SU-DHL-6 (cell line): ENCODE results near the gene SCRN2.

Source experiments
- H2AFZ ChIP-seq: fragments of 200-600 bp; sonication (generic); 2 replicates; pipeline ENCODE4 v1.6.1; 2014; ENCODE audit warnings: low read depth, mild to moderate bottlenecking, moderate library complexity, mixed read lengths, antibody characterized with exemption, low read length; ENCODE audit not compliant: severe bottlenecking
- H3F3A ChIP-seq: fragments of 200-600 bp; shearing (Covaris generic); 2 replicates; pipeline ENCODE4 v1.6.0; 2016; ENCODE audit warnings: antibody characterized with exemption, mild to moderate bottlenecking; ENCODE audit not compliant: insufficient read depth
- H3K27ac ChIP-seq: fragments of 200-600 bp; sonication (generic); 2 replicates; pipeline ENCODE4 v1.5.1; 2016; ENCODE audit warnings: low read depth, mild to moderate bottlenecking, low read length, moderate library complexity, mixed read lengths
- H3K27me3 ChIP-seq: fragments of 200-600 bp; sonication (generic), shearing (Covaris generic); 2 replicates; pipeline ENCODE4 v1.6.0; 2014; ENCODE audit warnings: mild to moderate bottlenecking, low read length
- H3K36me3 ChIP-seq: fragments of 200-600 bp; sonication (generic); 2 replicates; pipeline ENCODE4 v1.6.1; 2014; ENCODE audit warnings: mild to moderate bottlenecking, low read length, mixed read lengths
- H3K4me2 ChIP-seq: fragments of 300-600, 200-600 bp; shearing (Covaris generic), sonication (generic); 2 replicates; pipeline ENCODE4 v1.6.0; 2014; ENCODE audit warnings: low read length, low read depth, mild to moderate bottlenecking; ENCODE audit not compliant: poor library complexity, severe bottlenecking
- H3K4me3 ChIP-seq: fragments of 200-600 bp; sonication (generic); 2 replicates; pipeline ENCODE4 v1.5.1; 2014; ENCODE audit warnings: antibody characterized with exemption, low read length, mild to moderate bottlenecking, mixed read lengths; ENCODE audit not compliant: insufficient read depth, poor library complexity, severe bottlenecking
- H3K79me2 ChIP-seq: fragments of 200-600 bp; sonication (generic); 2 replicates; pipeline ENCODE4 v1.6.1; 2014; ENCODE audit warnings: mild to moderate bottlenecking, low read length, moderate library complexity; ENCODE audit not compliant: insufficient read depth
- H3K9ac ChIP-seq: fragments of 200-600 bp; sonication (generic); 2 replicates; pipeline ENCODE4 v1.7.0; 2014; ENCODE audit warnings: mild to moderate bottlenecking, low read length
- H3K9me2 ChIP-seq: fragments of 200-600 bp; sonication (generic); replicated peaks from 2 replicates; pipeline ENCODE4 v1.6.1; 2014; ENCODE audit warnings: low read length; ENCODE audit not compliant: insufficient read depth
- H3K9me3 ChIP-seq: fragments of 200-600 bp; sonication (generic); 2 replicates; pipeline ENCODE4 v1.6.1; 2014; ENCODE audit warnings: low read length, mixed read lengths; ENCODE audit not compliant: insufficient read depth
- H4K20me1 ChIP-seq: fragments of 200-600 bp; sonication (generic); 2 replicates; pipeline ENCODE4 v1.6.1; 2014; ENCODE audit warnings: low read depth, mild to moderate bottlenecking, antibody characterized with exemption, low read length, moderate library complexity, mixed read lengths
- CTCF ChIP-seq: fragments of 200-600 bp; sonication (generic); IDR thresholded peaks from one replicate; pipeline ENCODE4 v1.5.1; 2017; ENCODE audit warnings: antibody characterized with exemption, mild to moderate bottlenecking, low read length, moderate library complexity; ENCODE audit not compliant: insufficient read depth, poor library complexity, severe bottlenecking
- EZH2phosphoT487 ChIP-seq: fragments of 200-600 bp; sonication (generic), shearing (Covaris generic); conservative IDR thresholded peaks from 2 replicates; pipeline ENCODE4 v1.6.1; 2018; ENCODE audit warnings: mild to moderate bottlenecking, antibody characterized with exemption, low read length, moderate library complexity, mixed read lengths

The SCRN2 gene

DNA sequence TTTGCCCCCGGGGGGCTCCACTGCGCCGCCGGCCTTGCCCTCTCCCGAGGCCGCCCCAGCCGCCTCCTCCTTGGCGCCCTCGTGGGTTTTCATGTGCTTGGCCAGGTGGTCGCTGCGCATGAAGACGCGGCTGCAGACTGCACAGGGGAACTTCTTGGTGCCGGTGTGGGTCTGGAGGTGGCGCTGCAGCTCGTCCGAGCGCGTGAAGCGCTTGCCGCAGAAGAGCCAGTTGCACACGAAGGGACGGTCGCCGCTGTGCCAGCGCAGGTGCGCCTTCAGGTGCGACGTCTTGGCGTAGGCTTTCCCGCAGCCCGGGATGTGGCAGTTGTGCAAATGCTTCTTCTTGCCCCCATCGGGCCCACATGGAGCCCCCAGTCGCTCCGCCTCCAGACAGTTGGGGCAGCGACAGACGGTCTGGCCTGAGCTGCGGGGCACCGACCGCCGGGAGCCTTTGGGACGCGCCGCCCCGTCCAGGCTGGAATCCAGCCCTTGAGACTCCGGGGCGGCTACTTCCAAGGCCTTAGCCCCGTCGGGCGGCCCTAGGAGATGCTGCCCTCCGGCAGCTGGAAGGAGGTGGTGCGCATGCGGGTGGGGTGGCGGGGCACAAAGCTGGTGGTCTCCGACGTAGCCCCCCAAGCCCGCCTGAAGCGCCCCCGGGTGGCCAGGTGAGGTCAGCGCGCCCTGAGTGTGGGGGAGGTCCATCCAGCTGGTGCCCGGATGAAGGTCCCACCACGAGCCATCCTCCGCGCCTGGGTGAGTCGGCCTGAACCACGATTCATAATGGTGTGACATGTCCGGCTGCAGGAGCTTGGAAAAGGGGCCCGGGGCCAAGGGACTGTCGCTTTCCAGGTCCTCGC, 6.5 kb upstream of the SCRN2 start:
- H4K20me1 ChIP-seq, result no peaks in the 10 kb centered on the region
- no peaks in the 10 kb centered on the region for H3K9me2 ChIP-seq
- no peak for TF ChIP-seq EZH2phosphoT487
- no peak for TF ChIP-seq CTCF
- H3K9me3 ChIP-seq, result no peaks in the 10 kb centered on the region
- H3K79me2 ChIP-seq, result no peaks in the 10 kb centered on the region
- H2AFZ ChIP-seq, result no peak overlapping the region
- no peak overlapping the region for H3K27ac ChIP-seq
- no peaks in the 10 kb centered on the region for H3F3A ChIP-seq
- no peak overlapping the region for H3K9ac ChIP-seq
- H3K27me3 ChIP-seq, result no peaks in the 10 kb centered on the region
- H3K4me3 ChIP-seq, result no peak overlapping the region
- no peaks in the 10 kb centered on the region for H3K36me3 ChIP-seq
- H3K4me2 ChIP-seq, result no peak overlapping the region

DNA sequence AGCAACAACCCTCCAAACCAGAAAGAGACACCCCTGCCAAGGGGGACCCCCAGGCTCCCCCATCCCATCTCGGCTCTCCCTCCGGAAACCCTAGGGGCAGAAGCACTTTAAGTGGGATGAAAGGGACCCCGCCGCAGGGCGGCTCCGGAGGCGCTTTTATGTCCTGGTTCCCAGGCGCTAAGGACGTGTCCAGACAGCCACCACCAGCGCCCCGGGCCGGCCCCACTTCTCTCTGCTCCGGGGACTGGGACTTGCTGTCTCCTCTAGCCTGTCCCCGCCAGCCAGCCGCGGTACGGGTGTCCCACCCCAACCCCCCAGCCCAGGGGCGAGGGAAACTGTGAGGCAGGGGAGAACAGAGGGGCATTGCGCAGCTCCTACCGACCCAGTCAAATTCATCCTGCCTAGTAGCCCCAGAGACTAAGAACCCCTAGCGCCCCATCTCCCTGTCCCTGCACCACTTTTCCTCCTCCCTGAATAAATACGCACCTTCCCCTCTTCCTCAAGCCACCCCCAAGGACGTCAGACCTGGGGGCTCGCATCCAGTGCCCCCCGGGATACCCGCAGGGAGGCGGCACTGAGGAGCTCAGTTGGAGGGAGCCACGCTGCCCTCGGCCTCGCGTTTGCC, 5.8 kb upstream of the SCRN2 start:
- H4K20me1 ChIP-seq, result no peaks in the 10 kb centered on the region
- H3K9me2 ChIP-seq, result no peaks in the 10 kb centered on the region
- H3K27me3 ChIP-seq, result no peaks in the 10 kb centered on the region
- no peaks in the 10 kb centered on the region for H3K36me3 ChIP-seq
- H3K79me2 ChIP-seq, result no peaks in the 10 kb centered on the region
- H3K4me2 ChIP-seq, result no peak overlapping the region
- no peaks in the 10 kb centered on the region for H3K9me3 ChIP-seq
- no peak for TF ChIP-seq CTCF
- no peak for TF ChIP-seq EZH2phosphoT487
- no peak overlapping the region for H3K27ac ChIP-seq
- H3F3A ChIP-seq, result no peaks in the 10 kb centered on the region
- no peak overlapping the region for H3K9ac ChIP-seq
- no peak overlapping the region for H2AFZ ChIP-seq
- H3K4me3 ChIP-seq, result no peak overlapping the region

- Histone ChIP-seq H3K27ac (no peak overlapping the region), H3K79me2 (no peaks in the 10 kb centered on the region), H3K4me3 (no peak overlapping the region), H2AFZ (no peak overlapping the region), H3F3A (no peaks in the 10 kb centered on the region), H3K9me3 (no peaks in the 10 kb centered on the region), H3K36me3 (no peaks in the 10 kb centered on the region), H3K9me2 (no peaks in the 10 kb centered on the region), H3K27me3 (no peaks in the 10 kb centered on the region), H3K4me2 (no peak overlapping the region), H4K20me1 (no peaks in the 10 kb centered on the region), H3K9ac (no peak overlapping the region)
- TF ChIP-seq EZH2phosphoT487, result no peak
- TF ChIP-seq CTCF, result no peak
Measured at GRCh38 chr17:47845716-47846075, 4.6 kb upstream of the SCRN2 start.
